GM12878 (cell line): ENCODE measurements around the gene LRRC61. TPM values are rescaled to one million over a fixed set of nuclear protein-coding genes. Genes with fewer than 3 reads are reported as not detected.

Source experiments
- ATAC-seq: fragments of 200-7000 bp; cut with Tn5 transposase; 3 replicates; pipeline ENCODE4 v1.9.1; 2020; ENCODE audit warnings: mild to moderate bottlenecking, moderate library complexity
- BruUV-seq: library from RNA; stranded (reverse); fragments of 400-500 nt; replicated peaks from 2 replicates; lab custom pipeline; 2021; lab: Mats Ljungman, UMichigan
- CTCF ChIA-PET: fragments of 300-600 bp; sonication (Branson Sonifier 250); formaldehyde crosslinking; extraction: SDS; loops from one replicate; lab custom pipeline; 2021; ENCODE audit warnings: inconsistent platforms; lab: Yijun Ruan, JAX
- POLR2A ChIA-PET: fragments of 350-600 bp; formaldehyde crosslinking; extraction: SDS; loops from one replicate; lab custom pipeline; 2021; ENCODE audit warnings: inconsistent platforms; lab: Charles Lee
- RAD21 ChIA-PET: fragments of 300-600 bp; sonication (Branson Sonifier 250); formaldehyde crosslinking; loops from one replicate; lab custom pipeline; 2023; ENCODE audit warnings: antibody characterized with exemption; ENCODE audit not compliant: unreplicated experiment; lab: Charles Lee
- SMC1A ChIA-PET: fragments of 300-600 bp; sonication (Branson Sonifier 250); formaldehyde crosslinking; loops from one replicate; lab custom pipeline; 2023; ENCODE audit not compliant: unreplicated experiment, uncharacterized antibody; lab: Charles Lee
- DNase-seq: peaks from one replicate; pipeline ENCODE4 v3.0.0-alpha.2; 2011; ENCODE audit warnings: low read depth, low spot score
- FAIRE-seq: peaks from 3 replicates; lab custom pipeline; 2011; peaks lifted over from hg19 to GRCh38; lab: Jason Lieb, UNC
- H2AFZ ChIP-seq: 2 replicates; pipeline ENCODE4 v1.6.0; 2011; ENCODE audit warnings: low read depth, low read length, control low read depth; ENCODE audit not compliant: control insufficient read depth
- H3K27ac ChIP-seq: 2 replicates; pipeline ENCODE4 v1.5.1; 2011; ENCODE audit warnings: control low read depth; ENCODE audit not compliant: control insufficient read depth, insufficient read depth
- H3K27me3 ChIP-seq, 2 experiments: replicated peaks in 1 of 2; 2 replicates each; pipeline versions ENCODE4 v1.6.0 to v1.6.1; 2011; ENCODE audit warnings: low read length in 1 of 2; ENCODE audit not compliant: control insufficient read depth in 2 of 2, insufficient read depth in 2 of 2
- H3K36me3 ChIP-seq, 2 experiments: 2 replicates each; pipeline ENCODE4 v1.5.1; 2011; ENCODE audit warnings: low read length in 1 of 2; ENCODE audit not compliant: control insufficient read depth in 2 of 2, insufficient read depth in 2 of 2
- H3K4me1 ChIP-seq: 2 replicates; pipeline ENCODE4 v1.6.1; 2011; ENCODE audit warnings: mild to moderate bottlenecking, low read length, moderate library complexity, mixed read lengths; ENCODE audit not compliant: control insufficient read depth, insufficient read depth
- H3K4me2 ChIP-seq: 2 replicates; pipeline ENCODE4 v1.6.0; 2011; ENCODE audit warnings: control low read depth; ENCODE audit not compliant: control insufficient read depth, insufficient read depth
- H3K4me3 ChIP-seq: fragments of 200-600 bp; sonication (generic); 2 replicates; pipeline ENCODE4 v1.5.1; 2016
- H3K79me2 ChIP-seq: 2 replicates; pipeline ENCODE4 v1.6.0; 2011; ENCODE audit warnings: low read length; ENCODE audit not compliant: control insufficient read depth, insufficient read depth
- H3K9ac ChIP-seq: 2 replicates; pipeline ENCODE4 v1.8.0; 2011; ENCODE audit warnings: low read length, control low read depth, mixed read lengths; ENCODE audit not compliant: control insufficient read depth, insufficient read depth
- H3K9me3 ChIP-seq: replicated peaks from 3 replicates; pipeline ENCODE4 v1.5.1; 2011; ENCODE audit warnings: mild to moderate bottlenecking, low read length; ENCODE audit not compliant: control insufficient read depth, insufficient read depth
- H4K20me1 ChIP-seq: 2 replicates; pipeline ENCODE4 v1.6.0; 2011; ENCODE audit not compliant: control insufficient read depth, insufficient read depth
- BHLHE40 ChIP-seq, 2 experiments: fragments of 450-650 bp in 1 of 2; IDR thresholded peaks; 2 replicates each; pipeline ENCODE4 v1.6.1; 2011 to 2017; ENCODE audit warnings: low read depth in 2 of 2, borderline replicate concordance in 1 of 2, improper control_type of control experiment in 1 of 2, low read length in 1 of 2, mild to moderate bottlenecking in 1 of 2
- CTCF ChIP-seq, 3 experiments: IDR thresholded peaks in 2 of 3; conservative IDR thresholded peaks in 1 of 3; 2 replicates each; pipeline ENCODE4 v1.5.1; 2011; ENCODE audit warnings: low read depth in 3 of 3, low read length in 3 of 3, mild to moderate bottlenecking in 3 of 3, control low read depth in 2 of 3, moderate library complexity in 2 of 3, inconsistent platforms in 1 of 3, mixed read lengths in 1 of 3; ENCODE audit not compliant: control insufficient read depth in 2 of 3, insufficient read depth in 1 of 3; ENCODE audit errors: extremely low read depth in 1 of 3
- E2F8 ChIP-seq: fragments of 450-650 bp; IDR thresholded peaks from 2 replicates; pipeline ENCODE4 v1.6.1; 2018; ENCODE audit warnings: mild to moderate bottlenecking, low read depth, moderate library complexity; ENCODE audit not compliant: partially characterized antibody
- IKZF2 ChIP-seq, 2 experiments: fragments of 450-650 bp; IDR thresholded peaks; 2 replicates each; pipeline ENCODE4 v1.6.1; 2017; ENCODE audit warnings: mild to moderate bottlenecking in 2 of 2, moderate library complexity in 2 of 2
- MAX ChIP-seq: IDR thresholded peaks from 2 replicates; pipeline ENCODE4 v1.6.1; 2012; ENCODE audit warnings: low read depth, low read length, improper control_type of control experiment
- NBN ChIP-seq: fragments of 450-650 bp; IDR thresholded peaks from 2 replicates; pipeline ENCODE4 v1.6.1; 2016
- NR2C1 ChIP-seq: fragments of 450-650 bp; IDR thresholded peaks from 2 replicates; pipeline ENCODE4 v1.6.1; 2017; ENCODE audit warnings: antibody characterized with exemption, mild to moderate bottlenecking, moderate library complexity
- PKNOX1 ChIP-seq: fragments of 450-650 bp; IDR thresholded peaks from 2 replicates; pipeline ENCODE4 v1.6.1; 2016; ENCODE audit warnings: mild to moderate bottlenecking
- PRDM15 ChIP-seq: fragments of 450-650 bp; formaldehyde crosslinking; IDR thresholded peaks from 2 replicates; pipeline ENCODE4 v1.4.0; 2020; ENCODE audit warnings: mild to moderate bottlenecking, moderate library complexity
- RBBP5 ChIP-seq: fragments of 200-600 bp; sonication (generic); conservative IDR thresholded peaks from 2 replicates; pipeline ENCODE4 v1.6.1; 2016
- SMAD1 ChIP-seq: fragments of 450-650 bp; IDR thresholded peaks from 2 replicates; pipeline ENCODE4 v1.6.1; 2018; ENCODE audit warnings: mild to moderate bottlenecking, low read depth; ENCODE audit not compliant: partially characterized antibody
- TAF1 ChIP-seq: IDR thresholded peaks from 2 replicates; pipeline ENCODE4 v1.6.1; 2011; ENCODE audit warnings: mild to moderate bottlenecking, low read depth, low read length, borderline replicate concordance
- TCF12 ChIP-seq: IDR thresholded peaks from 2 replicates; pipeline ENCODE4 v1.6.1; 2011; ENCODE audit warnings: low read depth, mild to moderate bottlenecking, low read length
- ZNF274 ChIP-seq: IDR thresholded peaks from one replicate; pipeline ENCODE4 v1.8.0; 2011; ENCODE audit not compliant: insufficient read length, insufficient read depth
- WGBS: methylation state at CpG from one replicate; pipeline ENCODE4 v1.1.6; 2016; ENCODE audit warnings: low lambda C conversion rate; ENCODE audit not compliant: insufficient replicate concordance, insufficient coverage; ENCODE audit errors: missing lambda C conversion rate; 5-methylcytosine and 5-hydroxymethylcytosine counted together
- in situ Hi-C: fragments of 300-500 bp; cut with MboI; formaldehyde crosslinking; loops from 9 replicates; pipeline ENCODE4 v1.14.3; 2018; ENCODE audit warnings: mixed read lengths
- intact Hi-C: fragments of 100-400 bp; cut with micrococcal nuclease; formaldehyde crosslinking; loops from one replicate; pipeline ENCODE4 v1.14.2; 2022; ENCODE audit not compliant: unreplicated experiment
- polyA plus RNA-seq, 11 experiments: library from polyadenylated mRNA; depleted of rRNA in 4 of 11; unstranded in 6 of 11; stranded (reverse) in 5 of 11; fragments of >200 nt; fragmentation: Nextera tagmentation in 4 of 11; fragmentation: Illumina TruSeq in 1 of 11; extraction: Ambion mirVana in 4 of 11; extraction: Trizol in 1 of 11; gene quantifications; 1 replicate in 1 of 11; 2 replicates in 10 of 11; pipeline versions ENCODE4 v1.2.1 to v1.2.3, GENCODE V29; 2011 to 2016; ENCODE audit warnings: inconsistent platforms in 2 of 11, missing spikeins in 2 of 11, low read depth in 1 of 11
- total RNA-seq, 4 experiments: library from RNA; depleted of rRNA in 3 of 4; stranded (reverse); fragments of >200 nt in 3 of 4; fragmentation: Illumina TruSeq in 1 of 4; extraction: Trizol in 1 of 4; gene quantifications; 2 replicates each; pipeline versions ENCODE4 v1.2.1 to v1.2.3, GENCODE V29; 2013 to 2021

LRRC61 gene
- total and polyA plus RNA-seq, 10 of the 15 experiments (the other 5 are each of a cell fraction or from before 2014, with no cell fraction given), result 1.4 to 54.2 (median 21.8) TPM

GRCh38 chr7:150346922-150347321 lies 23.8 kb downstream of the LRRC61 start:
- CTCF ChIA-PET, result interaction anchor here (0.6 to 1.0 kb wide), 2 partner anchors 120 to 552 kb away, joined by 3 read pairs; no protein-coding TSS in a partner anchor
- BruUV-seq, result no TSS peak
- RAD21 ChIA-PET, result no interaction called here
- H3K9ac ChIP-seq, result no peak overlapping the region
- no peaks in the 10 kb centered on the region for H3K4me1 ChIP-seq
- POLR2A ChIA-PET, result interaction anchor here (0.8 kb wide), 1 partner anchor 59 kb away, joined by 3 read pairs; a partner anchor contains a TSS
- H3K4me2 ChIP-seq, result no peak overlapping the region
- DNase-seq (no peak), ATAC-seq (no peak), FAIRE-seq (no peak)
- intact Hi-C loops (no loop called here), in situ Hi-C loops (no loop called here)
- no peaks in the 10 kb centered on the region for H4K20me1 ChIP-seq
- H3K27me3 ChIP-seq, result peaks cover 0 to 2% of the 10 kb centered on the region in 2 experiments; a peak in 3 of 4 replicates
- 68% methylated on average over 4 of the region's 5 CpGs for WGBS
- no peaks in the 10 kb centered on the region for H3K36me3 ChIP-seq
- peaks cover 5% of the 10 kb centered on the region; the same call in 2 of the 3 replicates for H3K9me3 ChIP-seq
- H2AFZ ChIP-seq, result no peak overlapping the region
- no peaks in the 10 kb centered on the region for H3K79me2 ChIP-seq
- H3K27ac ChIP-seq, result no peak overlapping the region
- no peak overlapping the region for H3K4me3 ChIP-seq
- SMC1A ChIA-PET, result interaction anchor here (0.8 kb wide), 1 partner anchor 73 kb away, joined by 4 read pairs; no protein-coding TSS in a partner anchor
- TF ChIP-seq SMAD1, result no peak
- no peak for TF ChIP-seq TAF1
- TF ChIP-seq BHLHE40 (IDR thresholded peaks at IDR 0.05; ENCODE audit: borderline replicate concordance in 1 of 2, low read depth in 2 of 2, low read length in 1 of 2), result no peak
- no peak for TF ChIP-seq E2F8
- TF ChIP-seq ZNF274, result no peak
- TF ChIP-seq RBBP5, result no peak
- TF ChIP-seq TCF12, result no peak
- no peak for TF ChIP-seq PKNOX1
- no peak for TF ChIP-seq MAX
- no peak for TF ChIP-seq PRDM15 (CRISPR knock-in tag)
- TF ChIP-seq IKZF2 (IDR thresholded peaks at IDR 0.05), result no peak
- no peak for TF ChIP-seq NBN
- TF ChIP-seq CTCF (IDR thresholded peaks at IDR 0.05 in 2 of 3, conservative IDR thresholded peaks at IDR 0.05 in 1 of 3; ENCODE audit: control insufficient read depth in 2 of 3, extremely low read depth in 1 of 3, insufficient read depth in 1 of 3, low read depth in 3 of 3, low read length in 3 of 3), result no peak
- TF ChIP-seq NR2C1, result no peak
